Neural progenitor cell (in vitro differentiated cells): ENCODE measurements around the gene MAGOHB. TPM values are rescaled to one million over a fixed set of nuclear protein-coding genes. Genes with fewer than 3 reads are reported as not detected.

ENCODE experiments used
- DNase-seq: peaks from one replicate; pipeline ENCODE4 v3.0.0-alpha.2; 2016; ENCODE audit warnings: low spot score
- H2AFZ ChIP-seq: fragments of 200-600 bp; sonication (generic); replicated peaks from 2 replicates; pipeline ENCODE4 v1.6.1; 2016; ENCODE audit warnings: antibody characterized with exemption
- H3F3A ChIP-seq: fragments of 200-600 bp; sonication (generic); 2 replicates; pipeline ENCODE4 v1.6.1; 2016; ENCODE audit warnings: antibody characterized with exemption, low read depth
- H3K27ac ChIP-seq: fragments of 200-600 bp; sonication (generic); 2 replicates; pipeline ENCODE4 v1.5.1; 2016; ENCODE audit warnings: mild to moderate bottlenecking
- H3K27me3 ChIP-seq: fragments of 200-600 bp; sonication (generic); 2 replicates; pipeline ENCODE4 v1.6.1; 2016; ENCODE audit warnings: mild to moderate bottlenecking, moderate library complexity
- H3K36me3 ChIP-seq: fragments of 200-600 bp; sonication (generic); 2 replicates; pipeline ENCODE4 v1.5.1; 2016
- H3K4me1 ChIP-seq: fragments of 200-600 bp; sonication (generic); 2 replicates; pipeline ENCODE4 v1.6.1; 2016; ENCODE audit warnings: mixed run types
- H3K4me2 ChIP-seq: fragments of 200-600 bp; sonication (generic); 2 replicates; pipeline ENCODE4 v1.6.1; 2016
- H3K4me3 ChIP-seq: fragments of 200-600 bp; sonication (generic); 2 replicates; pipeline ENCODE4 v1.5.1; 2016
- H3K79me2 ChIP-seq: fragments of 200-600 bp; sonication (generic); 2 replicates; pipeline ENCODE4 v1.6.1; 2016; ENCODE audit warnings: low read depth
- H3K9ac ChIP-seq: fragments of 200-600 bp; sonication (generic); 2 replicates; pipeline ENCODE4 v1.6.1; 2016
- H3K9me3 ChIP-seq: fragments of 200-600 bp; sonication (generic); 2 replicates; pipeline ENCODE4 v1.5.1; 2016; ENCODE audit warnings: low read depth
- H4K20me1 ChIP-seq: fragments of 200-600 bp; sonication (generic); 2 replicates; pipeline ENCODE4 v1.6.1; 2016; ENCODE audit warnings: low read depth
- H3K27ac Mint-ChIP-seq: 3 replicates; pipeline ENCODE4 v1.8.0; 2021; ENCODE audit warnings: mixed read lengths
- H3K27me3 Mint-ChIP-seq: 2 replicates; pipeline ENCODE4 v1.8.0; 2022; ENCODE audit warnings: low read depth, mild to moderate bottlenecking, inconsistent platforms, moderate library complexity, mixed read lengths; ENCODE audit not compliant: insufficient read depth
- H3K36me3 Mint-ChIP-seq: 3 replicates; pipeline ENCODE4 v1.8.0; 2021; ENCODE audit warnings: mixed read lengths
- H3K4me1 Mint-ChIP-seq: 3 replicates; pipeline ENCODE4 v1.8.0; 2021; ENCODE audit warnings: mixed read lengths
- H3K4me3 Mint-ChIP-seq: 3 replicates; pipeline ENCODE4 v1.8.0; 2021; ENCODE audit warnings: mild to moderate bottlenecking, moderate library complexity, mixed read lengths
- H3K9me3 Mint-ChIP-seq: 3 replicates; pipeline ENCODE4 v1.8.0; 2020; ENCODE audit warnings: mixed read lengths
- EZH2 ChIP-seq: fragments of 200-600 bp; sonication (generic); IDR thresholded peaks from 2 replicates; pipeline ENCODE4 v1.6.1; 2017; ENCODE audit warnings: antibody characterized with exemption, mild to moderate bottlenecking, moderate library complexity
- EZH2phosphoT487 ChIP-seq: fragments of 200-600 bp; sonication (generic); IDR thresholded peaks from 2 replicates; pipeline ENCODE4 v1.6.1; 2017; ENCODE audit warnings: antibody characterized with exemption
- total RNA-seq: library from RNA; depleted of rRNA; stranded (reverse); fragments of >200 nt; gene quantifications from 2 replicates; pipeline ENCODE4 v1.2.3, GENCODE V29; 2015; ENCODE audit warnings: low replicate concordance
- TF ChIP-seq, protein P1 (sequence below): fragments of 200-600 bp; sonication (generic); IDR thresholded peaks from 2 replicates; pipeline ENCODE4 v1.5.1; 2017; ENCODE audit warnings: antibody characterized with exemption, mild to moderate bottlenecking

MAGOHB gene
- total RNA-seq, 1 donor from 2014 or later: 53.5 TPM

DNA sequence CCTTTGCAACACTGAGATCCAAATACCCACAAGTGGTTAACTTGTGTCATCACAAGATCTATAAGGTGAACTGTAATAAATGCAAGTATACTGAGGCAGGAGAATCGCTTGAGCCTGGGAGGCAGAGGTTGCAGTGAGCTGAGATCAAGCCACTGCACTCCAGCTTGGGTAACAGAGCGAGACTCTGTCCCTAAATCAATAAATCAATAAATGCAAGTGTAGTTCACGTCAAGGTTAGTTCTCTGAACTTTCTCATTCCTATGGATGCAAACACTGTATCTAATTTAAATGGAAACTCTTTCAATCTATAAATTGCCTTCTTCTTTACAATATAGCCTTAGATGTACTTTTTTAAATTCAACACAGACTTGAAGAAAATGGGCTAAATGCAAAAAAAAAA, 3.2 kb downstream of the MAGOHB start:
- TF ChIP-seq EZH2: no peak
- TF ChIP-seq, protein P1, sequence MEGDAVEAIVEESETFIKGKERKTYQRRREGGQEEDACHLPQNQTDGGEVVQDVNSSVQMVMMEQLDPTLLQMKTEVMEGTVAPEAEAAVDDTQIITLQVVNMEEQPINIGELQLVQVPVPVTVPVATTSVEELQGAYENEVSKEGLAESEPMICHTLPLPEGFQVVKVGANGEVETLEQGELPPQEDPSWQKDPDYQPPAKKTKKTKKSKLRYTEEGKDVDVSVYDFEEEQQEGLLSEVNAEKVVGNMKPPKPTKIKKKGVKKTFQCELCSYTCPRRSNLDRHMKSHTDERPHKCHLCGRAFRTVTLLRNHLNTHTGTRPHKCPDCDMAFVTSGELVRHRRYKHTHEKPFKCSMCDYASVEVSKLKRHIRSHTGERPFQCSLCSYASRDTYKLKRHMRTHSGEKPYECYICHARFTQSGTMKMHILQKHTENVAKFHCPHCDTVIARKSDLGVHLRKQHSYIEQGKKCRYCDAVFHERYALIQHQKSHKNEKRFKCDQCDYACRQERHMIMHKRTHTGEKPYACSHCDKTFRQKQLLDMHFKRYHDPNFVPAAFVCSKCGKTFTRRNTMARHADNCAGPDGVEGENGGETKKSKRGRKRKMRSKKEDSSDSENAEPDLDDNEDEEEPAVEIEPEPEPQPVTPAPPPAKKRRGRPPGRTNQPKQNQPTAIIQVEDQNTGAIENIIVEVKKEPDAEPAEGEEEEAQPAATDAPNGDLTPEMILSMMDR: no peak
- no peak for TF ChIP-seq EZH2phosphoT487
- Histone ChIP-seq H4K20me1 (no peaks in the 10 kb centered on the region), H3K36me3 (peaks cover 35% of the 10 kb centered on the region), H3K9me3 (no peaks in the 10 kb centered on the region), H3K4me2 (no peak overlapping the region), H3K79me2 (peaks cover 35% of the 10 kb centered on the region), H3K27me3 (no peaks in the 10 kb centered on the region), H2AFZ (no peak overlapping the region), H3K4me3 (no peak overlapping the region), H3K9ac (no peak overlapping the region), H3F3A (peaks cover 4% of the 10 kb centered on the region), H3K4me1 (peaks cover 9% of the 10 kb centered on the region), H3K27ac (no peak overlapping the region)
- Mint-ChIP-seq H3K27me3 (peaks cover 3% of the 10 kb centered on the region), H3K4me1 (peaks cover 21% of the 10 kb centered on the region), H3K36me3 (peaks cover 5% of the 10 kb centered on the region), H3K9me3 (no peaks in the 10 kb centered on the region), H3K27ac (no peak overlapping the region), H3K4me3 (no peak overlapping the region)
- DNase-seq: no peak

DNA sequence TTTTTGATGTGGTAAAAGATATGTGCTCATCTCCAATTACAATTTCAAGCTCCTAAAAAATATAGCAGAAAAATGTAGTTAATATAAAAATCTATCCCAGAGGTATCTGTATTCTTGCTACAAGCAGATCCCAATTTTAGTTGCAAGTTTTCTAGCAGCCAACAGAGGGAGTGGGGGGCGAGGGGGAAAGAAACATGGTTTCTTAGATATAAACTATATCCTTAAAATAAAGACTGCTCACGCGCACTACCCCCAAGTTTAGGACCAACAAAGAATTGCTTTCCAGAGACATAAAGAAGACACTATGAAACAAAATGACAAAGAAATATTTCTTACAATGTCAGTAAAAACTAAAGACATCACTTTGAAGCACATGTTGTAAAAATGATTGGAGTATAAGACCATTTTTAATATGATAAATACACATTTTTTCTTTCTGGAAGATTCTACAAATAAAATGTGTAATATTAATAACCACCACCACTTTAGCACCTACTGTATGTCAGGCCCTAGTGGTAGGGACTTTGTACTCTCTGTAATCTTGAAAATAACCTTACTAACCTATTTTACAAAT, 5.4 kb downstream of the MAGOHB start:
- Histone ChIP-seq H3K4me1 (peaks cover 9% of the 10 kb centered on the region), H3K36me3 (peaks cover 45% of the 10 kb centered on the region), H3K9ac (no peak overlapping the region), H3K27ac (no peak overlapping the region), H3F3A (peaks cover 4% of the 10 kb centered on the region), H3K9me3 (no peaks in the 10 kb centered on the region), H2AFZ (no peak overlapping the region), H3K4me3 (no peak overlapping the region), H4K20me1 (no peaks in the 10 kb centered on the region), H3K27me3 (no peaks in the 10 kb centered on the region), H3K79me2 (peaks cover 31% of the 10 kb centered on the region), H3K4me2 (no peak overlapping the region)
- Mint-ChIP-seq H3K27me3 (no peaks in the 10 kb centered on the region), H3K27ac (no peak overlapping the region), H3K4me1 (peaks cover 13% of the 10 kb centered on the region), H3K4me3 (no peak overlapping the region), H3K36me3 (peaks cover 11% of the 10 kb centered on the region), H3K9me3 (no peaks in the 10 kb centered on the region)
- no peak for DNase-seq
- TF ChIP-seq, protein P1: peak; percentile 35
- no peak for TF ChIP-seq EZH2

DNA sequence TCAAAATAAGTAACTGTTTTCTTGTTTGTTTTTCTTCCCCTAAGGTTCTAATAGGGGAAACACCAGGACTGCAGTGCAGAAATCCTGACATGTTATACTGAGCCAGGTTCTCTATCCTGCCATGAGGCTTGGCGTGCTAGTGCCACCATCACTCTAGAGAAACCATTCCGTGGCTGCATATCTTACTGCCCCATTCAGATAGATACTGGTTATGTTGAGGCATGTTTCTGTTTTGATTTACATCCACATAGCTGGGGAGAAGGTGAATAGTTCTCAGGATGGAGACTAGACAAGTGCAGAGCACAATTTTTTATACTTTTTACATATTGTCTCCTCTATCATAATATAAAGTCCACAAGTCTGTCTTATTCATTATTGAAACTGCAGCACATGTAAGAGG, 11.5 kb downstream of the MAGOHB start:
- Histone ChIP-seq H3F3A (no peaks in the 10 kb centered on the region), H3K79me2 (no peaks in the 10 kb centered on the region), H3K4me2 (no peak overlapping the region), H3K27ac (no peak overlapping the region), H4K20me1 (no peaks in the 10 kb centered on the region), H3K36me3 (peaks cover 19% of the 10 kb centered on the region), H3K4me3 (no peak overlapping the region), H3K9me3 (no peaks in the 10 kb centered on the region), H3K4me1 (no peaks in the 10 kb centered on the region), H3K9ac (no peak overlapping the region), H3K27me3 (no peaks in the 10 kb centered on the region), H2AFZ (no peak overlapping the region)
- H3K36me3 Mint-ChIP-seq: peaks cover 7% of the 10 kb centered on the region
- DNase-seq: no peak
- H3K4me1 Mint-ChIP-seq: no peaks in the 10 kb centered on the region
- no peak overlapping the region for H3K4me3 Mint-ChIP-seq
- H3K9me3 Mint-ChIP-seq: no peaks in the 10 kb centered on the region
- no peaks in the 10 kb centered on the region for H3K27me3 Mint-ChIP-seq
- H3K27ac Mint-ChIP-seq: no peak overlapping the region
- TF ChIP-seq, protein P1: no peak
- TF ChIP-seq EZH2phosphoT487 (no peak), EZH2 (no peak)
